ENCODE results near the gene LRRC27.

DNA sequence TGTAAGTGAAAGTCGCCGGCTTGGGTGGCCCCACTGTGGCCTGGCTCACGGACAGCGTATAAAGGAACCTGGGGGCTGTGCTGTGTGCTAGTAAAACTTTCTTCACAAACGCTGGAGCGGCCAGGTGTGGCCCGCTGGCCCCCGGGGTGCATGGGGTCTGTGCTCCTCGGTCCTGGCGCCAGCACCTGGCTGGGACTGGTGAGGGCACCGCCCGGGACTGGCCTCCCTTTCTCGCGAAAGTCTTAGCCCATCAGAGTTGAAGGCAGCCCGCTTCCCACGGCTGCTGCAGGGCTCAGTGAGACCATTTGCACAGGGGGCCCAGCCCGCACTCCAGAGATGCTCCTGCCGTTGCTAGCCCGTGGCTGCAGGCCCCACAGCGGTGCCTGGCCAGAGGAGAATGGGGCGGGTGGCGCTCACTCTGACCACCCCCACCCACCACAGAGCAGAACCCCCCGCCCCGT lies 70.8 kb downstream of the LRRC27 start:
- TF ChIP-seq EP300 (IDR thresholded peaks at IDR 0.05; ENCODE audit: low read depth) (no peak), CTCF (IDR thresholded peaks at IDR 0.05) (no peak), POLR2AphosphoS5 (IDR thresholded peaks at IDR 0.05) (no peak)

All from transverse colon (tissue), 4 donors.